ENCODE measurements around the gene CPLX3.

CPLX3 gene

GRCh38 chr15:74808078-74808839 is 18.2 kb upstream of the CPLX3 start:
- no peak for TF ChIP-seq ARNTL (CRISPR knock-in tag; IDR thresholded peaks at IDR 0.05; ENCODE audit: borderline replicate concordance, low read depth)
- no peak for ATAC-seq

- TF ChIP-seq GLIS3 (CRISPR knock-in tag; IDR thresholded peaks at IDR 0.05) (no peak), ZFP3 (CRISPR knock-in tag; IDR thresholded peaks at IDR 0.05) (no peak), PATZ1 (CRISPR knock-in tag; IDR thresholded peaks at IDR 0.05; ENCODE audit: borderline replicate concordance) (no peak), ZC3H10 (CRISPR knock-in tag; IDR thresholded peaks at IDR 0.05) (no peak), ISL1 (CRISPR knock-in tag; IDR thresholded peaks at IDR 0.05) (no peak), ZFP30 (CRISPR knock-in tag; IDR thresholded peaks at IDR 0.05) (no peak)
- ATAC-seq: peak; percentile 19
Measured at GRCh38 chr15:74808840-74809229, 17.6 kb upstream of the CPLX3 start.

GRCh38 chr15:74809242-74809641 is 17.2 kb upstream of the CPLX3 start:
- ATAC-seq: no peak; the same call in 2 of the 3 replicates
- no peak for TF ChIP-seq ESRRG (CRISPR knock-in tag; IDR thresholded peaks at IDR 0.05)
- TF ChIP-seq ZC3H10 (CRISPR knock-in tag; IDR thresholded peaks at IDR 0.05): no peak
- no peak for TF ChIP-seq ZNF565 (CRISPR knock-in tag; conservative IDR thresholded peaks at IDR 0.05; ENCODE audit: low read depth)
- TF ChIP-seq GLIS3 (CRISPR knock-in tag; IDR thresholded peaks at IDR 0.05): no peak
- TF ChIP-seq OSR1 (CRISPR knock-in tag; IDR thresholded peaks at IDR 0.05): no peak
- no peak for TF ChIP-seq CREB5 (CRISPR knock-in tag; IDR thresholded peaks at IDR 0.05; ENCODE audit: low read depth)
- TF ChIP-seq ARNTL (CRISPR knock-in tag; IDR thresholded peaks at IDR 0.05; ENCODE audit: borderline replicate concordance, low read depth): no peak
- TF ChIP-seq SNAI2 (CRISPR knock-in tag; IDR thresholded peaks at IDR 0.05): no peak
- no peak for TF ChIP-seq PATZ1 (CRISPR knock-in tag; IDR thresholded peaks at IDR 0.05; ENCODE audit: borderline replicate concordance)
- TF ChIP-seq TOX (CRISPR knock-in tag; IDR thresholded peaks at IDR 0.05; ENCODE audit: borderline replicate concordance): no peak
- TF ChIP-seq POU6F1 (CRISPR knock-in tag; IDR thresholded peaks at IDR 0.05; ENCODE audit: borderline replicate concordance, low read depth): no peak
- TF ChIP-seq ZNF70 (CRISPR knock-in tag; IDR thresholded peaks at IDR 0.05): no peak
- TF ChIP-seq ZFP30 (CRISPR knock-in tag; IDR thresholded peaks at IDR 0.05): no peak
- TF ChIP-seq TCF4 (CRISPR knock-in tag; IDR thresholded peaks at IDR 0.05; ENCODE audit: borderline replicate concordance): no peak
- TF ChIP-seq ISL1 (CRISPR knock-in tag; IDR thresholded peaks at IDR 0.05): no peak
- TF ChIP-seq ZFP3 (CRISPR knock-in tag; IDR thresholded peaks at IDR 0.05): no peak
- no peak for TF ChIP-seq PPARA (CRISPR knock-in tag; IDR thresholded peaks at IDR 0.05; ENCODE audit: borderline replicate concordance)
- no peak for TF ChIP-seq ZNF8 (CRISPR knock-in tag; IDR thresholded peaks at IDR 0.05)

- ATAC-seq: 0 out of 3 replicates have a peak, but pooled peaks have one; percentile 22
- TF ChIP-seq BACH2 (CRISPR knock-in tag; IDR thresholded peaks at IDR 0.05; ENCODE audit: borderline replicate concordance) (no peak), CSRNP3 (CRISPR knock-in tag; IDR thresholded peaks at IDR 0.05) (no peak), ZNF565 (CRISPR knock-in tag; conservative IDR thresholded peaks at IDR 0.05; ENCODE audit: low read depth) (no peak), PATZ1 (CRISPR knock-in tag; IDR thresholded peaks at IDR 0.05; ENCODE audit: borderline replicate concordance) (no peak), TCF4 (CRISPR knock-in tag; IDR thresholded peaks at IDR 0.05; ENCODE audit: borderline replicate concordance) (no peak), ZNF70 (CRISPR knock-in tag; IDR thresholded peaks at IDR 0.05) (no peak), ZC3H10 (CRISPR knock-in tag; IDR thresholded peaks at IDR 0.05) (no peak), TSHZ2 (CRISPR knock-in tag; IDR thresholded peaks at IDR 0.05) (no peak)
Measured at GRCh38 chr15:74809956-74810355, 16.5 kb upstream of the CPLX3 start.
